T-helper 9 cell (primary cell): ENCODE results near the gene FKBP14.

Experiments used
- DNase-seq: peaks from one replicate; pipeline ENCODE4 v3.0.0-alpha.2; 2020
- total RNA-seq, 2 donors: gene quantifications; one replicate each; lab custom pipeline; 2026; lab: John Stamatoyannopoulos, UW

The FKBP14 gene, protein sequence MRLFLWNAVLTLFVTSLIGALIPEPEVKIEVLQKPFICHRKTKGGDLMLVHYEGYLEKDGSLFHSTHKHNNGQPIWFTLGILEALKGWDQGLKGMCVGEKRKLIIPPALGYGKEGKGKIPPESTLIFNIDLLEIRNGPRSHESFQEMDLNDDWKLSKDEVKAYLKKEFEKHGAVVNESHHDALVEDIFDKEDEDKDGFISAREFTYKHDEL
- 5.7 to 6.0 reads per million in 2 donors for total RNA-seq

GRCh38 chr7:30026229-30027064 lies at the start of gene FKBP14:
FKBP14 (minus strand) TSS chr7:30026702; CDS start chr7:30026508, 194 bp downstream.
- peak; percentile 85 for DNase-seq

DNA sequence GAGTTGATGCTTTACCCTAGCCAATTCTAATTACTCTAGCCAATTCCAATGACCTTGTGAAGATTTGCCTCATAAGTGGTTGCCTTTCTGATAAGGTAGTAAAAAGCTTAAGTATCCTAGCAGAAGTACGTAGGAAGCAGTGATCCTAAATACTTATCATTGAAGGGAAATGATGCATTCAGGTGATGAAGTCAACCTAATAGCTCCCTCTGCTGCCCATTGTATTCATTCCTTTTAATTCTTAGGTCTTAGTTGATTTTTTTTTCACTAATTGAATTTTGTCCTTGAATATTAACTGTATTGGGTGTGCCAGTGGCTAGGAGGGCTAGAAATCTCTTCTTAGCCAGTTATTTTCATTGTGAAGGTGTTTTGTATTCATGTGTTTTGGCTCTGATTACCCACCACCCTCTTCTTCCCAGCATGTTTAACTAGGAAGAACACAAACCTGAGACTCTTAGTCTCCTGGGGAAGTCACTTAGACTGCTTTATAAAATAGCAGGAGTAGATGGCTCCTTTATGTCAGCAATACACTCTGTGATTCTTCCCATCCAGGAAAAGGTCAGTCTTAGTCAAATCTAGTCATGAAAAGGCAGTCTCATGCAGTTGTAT lies 48.0 kb upstream of the FKBP14 start:
- no peak for DNase-seq

DNA sequence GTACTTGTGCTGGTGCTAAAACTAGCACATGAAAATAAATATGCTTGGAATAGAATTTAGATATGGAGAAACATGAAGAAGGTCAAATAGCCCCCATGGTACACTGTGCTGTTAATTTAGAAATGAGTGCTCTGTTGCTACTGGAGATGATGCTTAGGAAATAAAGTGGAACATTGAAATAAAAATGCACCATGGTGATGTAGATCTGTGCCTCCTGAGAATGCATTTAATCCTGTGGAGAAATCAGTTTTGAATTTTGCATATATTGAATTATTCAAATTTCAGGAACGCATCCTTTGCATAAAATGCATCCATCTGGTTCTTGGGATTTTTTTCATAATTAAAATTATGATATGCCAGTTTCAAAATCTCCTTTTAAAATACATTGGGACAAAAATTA lies 46.2 kb upstream of the FKBP14 start:
- no peak for DNase-seq

DNA sequence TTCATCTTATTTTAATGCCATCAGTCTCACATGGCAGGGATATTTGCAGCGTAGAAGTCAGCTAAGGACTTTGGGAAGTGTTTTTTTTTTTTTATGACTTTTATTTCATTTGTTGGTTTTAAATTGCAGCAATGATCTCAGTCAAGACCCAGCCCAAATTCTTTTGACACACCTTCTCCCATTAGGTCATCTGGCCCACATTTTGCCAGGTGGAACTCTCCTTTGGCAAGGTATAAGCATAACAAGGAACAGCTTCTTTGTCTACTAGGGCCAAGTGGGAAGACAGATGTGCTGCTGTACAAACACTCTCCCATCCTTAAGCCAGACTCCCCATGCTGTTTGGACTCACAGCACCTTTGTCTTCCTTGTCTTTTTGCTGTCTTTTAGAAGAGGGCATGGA lies 43.5 kb upstream of the FKBP14 start:
- no peak for DNase-seq

GRCh38 chr7:30069096-30069867 lies 42.8 kb upstream of the FKBP14 start:
- DNase-seq = no peak

DNA sequence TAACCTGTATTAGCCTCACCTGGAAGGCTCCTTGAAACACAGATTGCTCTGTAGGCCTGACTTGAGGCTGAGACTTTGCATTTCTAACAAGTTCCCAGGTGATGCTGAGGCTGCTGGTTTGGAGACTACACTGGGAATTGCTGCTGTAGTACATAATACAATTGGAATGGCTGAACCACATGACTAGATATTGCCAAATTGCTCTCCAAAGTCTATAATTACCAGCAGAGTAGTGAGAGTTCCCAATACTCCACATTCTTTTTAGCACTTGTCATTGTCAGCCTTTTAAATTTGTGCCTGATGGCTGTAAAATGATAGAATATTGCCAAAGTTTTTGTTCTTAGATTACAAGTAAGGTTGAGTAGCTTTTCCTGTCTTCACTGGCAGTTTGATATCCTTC lies 41.6 kb upstream of the FKBP14 start:
- no peak for DNase-seq

DNA sequence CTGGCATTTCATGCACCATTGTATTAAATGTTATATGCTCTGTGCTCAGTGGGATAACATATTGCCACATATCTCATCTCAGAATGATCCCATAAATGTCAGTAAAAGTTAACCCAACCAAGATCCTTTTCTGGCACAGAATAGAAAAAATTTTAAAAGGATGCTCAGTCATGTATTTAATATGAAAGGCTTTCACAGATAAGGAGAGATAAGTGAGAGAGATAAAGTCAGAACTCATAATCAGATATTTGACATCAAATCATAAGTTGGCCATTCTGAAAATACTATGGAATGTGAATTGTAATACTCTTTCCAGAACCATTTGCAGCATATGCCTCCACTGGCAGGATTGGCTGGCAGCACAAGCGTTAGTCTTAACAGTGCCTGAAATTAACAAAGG lies 40.2 kb upstream of the FKBP14 start:
- DNase-seq = no peak

DNA sequence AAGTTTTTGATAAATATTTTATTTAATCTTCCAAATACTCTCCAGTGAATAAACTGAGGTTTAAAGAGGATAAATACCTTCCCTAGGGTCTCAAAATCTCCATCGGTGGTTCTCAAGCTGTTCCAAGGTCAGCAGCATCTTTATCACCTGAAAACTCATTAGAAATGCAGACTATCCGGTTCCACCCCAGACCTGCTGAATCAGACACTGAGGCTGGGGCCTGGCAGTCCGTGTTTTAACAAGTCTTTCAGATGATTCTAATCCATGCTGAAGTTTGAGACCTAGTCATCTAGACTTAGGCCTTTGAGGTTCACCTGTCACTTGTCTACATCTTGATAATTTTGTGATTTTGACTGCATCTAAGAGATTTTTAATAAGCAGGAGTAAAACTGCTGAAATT lies 39.2 kb upstream of the FKBP14 start:
- DNase-seq = no peak

- no peak for DNase-seq
These were observed 36.1 kb upstream of the FKBP14 start for GRCh38 chr7:30062587-30062986.

DNA sequence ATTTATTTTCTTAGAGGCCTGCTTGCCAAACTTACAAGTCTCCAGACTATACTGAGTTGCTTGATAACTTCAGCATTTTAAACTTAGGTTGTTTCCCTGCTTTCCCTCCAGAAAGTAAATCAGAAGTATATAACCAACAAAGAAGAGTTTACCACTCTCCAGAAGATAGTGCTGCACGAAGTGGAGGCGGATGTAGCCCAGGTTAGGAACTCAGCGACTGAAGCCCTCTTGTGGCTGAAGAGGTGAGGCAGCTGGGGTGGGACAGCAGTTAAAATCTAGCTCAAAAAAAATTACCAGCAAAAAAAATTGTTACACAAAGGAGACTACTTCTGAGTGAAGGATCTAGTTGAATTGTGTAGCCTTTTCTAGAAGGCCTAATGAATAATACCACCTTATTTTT lies 35.3 kb upstream of the FKBP14 start:
- DNase-seq = peak; percentile 3

DNA sequence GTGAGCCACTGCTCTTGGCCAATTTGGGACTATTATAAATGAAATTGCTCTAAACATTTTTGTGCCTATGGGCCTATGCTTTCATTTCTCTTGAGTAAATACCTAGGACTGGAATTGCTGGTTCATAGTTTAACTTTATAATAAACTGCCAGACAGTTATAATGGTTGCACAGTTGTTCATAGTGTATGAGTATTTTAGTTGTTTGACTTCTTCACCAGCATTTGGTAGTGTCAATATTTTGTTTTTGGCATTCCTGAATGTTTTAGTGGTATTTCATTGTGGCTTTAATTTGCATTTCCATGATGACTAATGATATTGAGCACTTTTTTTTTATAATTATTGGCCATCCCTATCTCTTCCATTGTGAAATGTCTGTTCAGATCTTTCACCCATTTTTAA lies 31.2 kb upstream of the FKBP14 start:
- no peak for DNase-seq

DNA sequence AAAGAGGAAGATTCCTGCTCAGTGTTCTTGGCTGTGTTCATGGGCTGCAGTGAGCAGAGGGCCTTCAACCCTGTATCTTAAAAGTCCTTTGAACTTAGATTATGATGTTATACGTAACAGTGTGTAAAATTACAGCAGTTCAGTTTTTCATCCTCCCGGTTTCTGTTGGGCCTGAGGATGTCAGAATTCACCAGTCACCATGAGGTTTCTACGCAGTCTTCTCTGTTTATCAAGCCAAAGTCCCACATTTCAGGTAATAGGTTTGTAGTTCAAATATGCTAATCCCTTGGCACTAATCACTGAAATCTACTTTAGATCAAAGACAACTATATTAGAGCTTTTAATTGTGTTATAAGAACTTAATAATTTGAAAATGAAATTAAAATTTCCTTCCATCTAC lies 26.6 kb upstream of the FKBP14 start:
- DNase-seq = no peak

DNA sequence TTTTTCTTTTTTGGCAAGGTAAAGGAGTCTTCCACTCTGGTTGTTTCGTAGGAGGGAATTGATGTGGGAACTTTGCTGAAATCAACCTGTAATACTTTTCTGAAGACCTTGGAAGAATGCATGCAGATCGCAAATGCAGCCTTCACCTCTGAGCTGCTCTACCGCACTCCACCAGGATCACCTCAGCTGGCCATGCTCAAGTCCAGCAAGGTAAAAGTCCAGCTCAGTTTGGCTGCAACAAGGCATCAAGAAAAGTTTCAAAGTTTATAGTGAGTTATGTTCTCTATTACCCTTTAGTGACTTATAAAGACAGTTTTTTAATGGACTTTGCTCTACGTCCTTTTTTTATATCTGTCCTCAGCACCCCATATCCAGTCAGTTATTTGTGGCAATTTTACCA lies 22.7 kb upstream of the FKBP14 start:
- no peak for DNase-seq

DNA sequence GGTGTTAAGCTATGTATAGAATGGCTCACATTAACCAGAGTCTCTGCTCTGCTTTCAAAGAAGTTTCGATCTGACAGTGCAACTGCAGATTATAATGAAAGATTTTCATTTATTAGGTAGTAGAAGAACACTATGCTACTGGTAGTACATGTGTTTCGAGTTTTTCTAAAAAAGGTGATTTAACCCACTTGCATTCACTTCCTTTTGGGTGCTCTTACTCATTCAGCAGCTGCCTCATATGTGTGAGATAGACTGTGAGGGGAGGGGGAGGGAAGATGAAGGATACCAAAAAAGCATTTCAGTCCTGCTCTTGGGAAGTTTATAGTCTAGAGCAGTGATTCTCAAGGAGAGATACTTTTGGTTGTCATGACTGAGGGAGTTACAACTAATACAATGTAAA lies 22.1 kb upstream of the FKBP14 start:
- no peak for DNase-seq

DNA sequence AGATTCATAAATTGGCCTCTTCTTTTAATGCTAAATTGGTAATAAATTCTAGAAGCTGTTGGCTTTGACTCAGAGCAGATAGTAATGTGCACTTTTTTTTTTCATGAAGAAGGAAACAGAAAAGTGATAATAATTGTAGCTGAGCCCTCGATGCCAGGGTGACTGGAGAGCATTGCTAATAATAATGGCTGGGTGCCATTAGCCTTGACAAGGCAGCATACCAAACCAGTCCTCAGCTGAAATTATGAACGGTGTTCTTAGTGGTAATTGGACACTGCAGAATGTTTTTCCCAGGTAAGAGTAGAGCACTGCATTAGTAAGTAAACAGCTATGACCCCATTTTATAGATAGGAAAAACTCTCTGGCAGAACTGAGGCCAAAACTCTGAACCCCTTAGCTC lies 20.6 kb upstream of the FKBP14 start:
- DNase-seq = no peak

GRCh38 chr7:30046127-30046770 lies 19.7 kb upstream of the FKBP14 start:
- no peak for DNase-seq

- DNase-seq = no peak
These were observed 15.2 kb upstream of the FKBP14 start for GRCh38 chr7:30041526-30042269.

- no peak for DNase-seq
These were observed 14.4 kb upstream of the FKBP14 start for GRCh38 chr7:30040938-30041337.

DNA sequence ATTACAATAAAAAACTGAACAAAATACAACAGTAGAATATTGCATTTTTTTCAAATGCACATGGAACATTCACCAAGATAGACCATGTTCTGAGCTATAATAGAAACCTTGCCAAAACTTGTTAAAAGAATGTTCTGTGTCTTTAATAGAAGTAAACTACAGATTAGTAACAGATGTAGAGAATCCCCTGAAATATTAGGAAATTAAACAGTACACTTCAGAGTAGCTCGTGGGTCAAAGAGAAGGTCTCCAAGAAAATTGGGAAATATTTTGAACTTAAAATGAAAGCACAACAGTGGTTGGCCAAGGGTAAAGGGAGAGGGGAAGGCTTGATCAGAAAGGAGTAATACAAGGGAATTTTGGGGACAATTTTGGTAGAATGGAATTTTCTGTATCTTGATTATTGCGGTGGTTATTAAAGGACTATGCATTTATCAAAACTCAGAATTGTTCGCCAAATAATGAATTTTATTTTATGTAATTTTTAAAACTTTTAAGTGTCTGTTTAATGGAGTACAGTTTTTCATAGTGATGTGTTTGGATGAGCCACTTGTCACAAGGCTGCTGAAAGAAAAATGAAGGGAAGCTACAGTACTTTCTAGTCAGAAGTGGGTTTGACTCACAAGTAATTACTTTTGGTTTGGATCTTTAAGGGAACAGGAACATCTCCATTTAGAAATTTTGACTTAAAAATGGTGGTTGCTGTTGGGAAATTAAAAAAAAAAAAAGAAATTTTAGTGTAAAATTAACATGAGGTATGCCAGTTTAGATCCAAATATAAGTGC lies 11.9 kb upstream of the FKBP14 start:
- no peak for DNase-seq

- DNase-seq = no peak
These were observed 9.7 kb upstream of the FKBP14 start for GRCh38 chr7:30036220-30036619.

GRCh38 chr7:30034501-30034900 lies 8.0 kb upstream of the FKBP14 start:
- no peak for DNase-seq
